Spinal cord (tissue), 10 donors: Measurements from ENCODE around the gene ATP6V0A4. TPM values are rescaled to one million over a fixed set of nuclear protein-coding genes. Genes with fewer than 3 reads are reported as not detected.
"Not testable (repeated sequence)": the region's sequence is repeated elsewhere in the genome, so short reads cannot be mapped to it uniquely, and the experiment has no call there.

ENCODE experiments used
- DNase-seq, 6 donors: peaks; one replicate each; pipeline versions ENCODE4 v3.0.0 to v3.0.0-alpha.2; 2013 to 2015; ENCODE audit warnings: low spot score in 6 of 6, low read depth in 4 of 6
- H3K27ac ChIP-seq: one replicate; pipeline ENCODE4 v1.5.1; 2013; ENCODE audit warnings: low read depth, low read length, control low read depth
- H3K27me3 ChIP-seq: one replicate; pipeline ENCODE4 v1.6.1; 2013; ENCODE audit warnings: low read length; ENCODE audit not compliant: control insufficient read depth, insufficient read depth
- H3K36me3 ChIP-seq: one replicate; pipeline ENCODE4 v1.6.1; 2013; ENCODE audit warnings: low read length; ENCODE audit not compliant: control insufficient read depth, insufficient read depth
- H3K4me1 ChIP-seq: one replicate; pipeline ENCODE4 v1.6.1; 2013; ENCODE audit warnings: low read length; ENCODE audit not compliant: control insufficient read depth, insufficient read depth
- H3K4me3 ChIP-seq: one replicate; pipeline ENCODE4 v1.5.1; 2013; ENCODE audit warnings: low read depth, low read length, control low read depth
- H3K9me3 ChIP-seq: one replicate; pipeline ENCODE4 v1.6.1; 2013; ENCODE audit warnings: low read length; ENCODE audit not compliant: control insufficient read depth, insufficient read depth
- WGBS: methylation state at CpG from one replicate; pipeline ENCODE4 v1.1.5; 2013; ENCODE audit warnings: missing lambda C conversion rate; ENCODE audit not compliant: insufficient coverage; 5-methylcytosine and 5-hydroxymethylcytosine counted together
- polyA plus RNA-seq, 2 donors: library from polyadenylated mRNA; unstranded; fragments of 120-200 nt; gene quantifications; one replicate each; pipeline ENCODE4 v1.2.1, GENCODE V29; 2013; ENCODE audit not compliant: insufficient read length in 2 of 2
- total RNA-seq, 2 donors: library from RNA; depleted of rRNA in 1 of 2; stranded (reverse); fragments of 120-200 nt in 1 of 2; fragments of >200 nt in 1 of 2; gene quantifications; one replicate each; pipeline versions ENCODE4 v1.2.3 to v1.2.4, GENCODE V29; 2013 to 2014
- donor health status: healthy.

ATP6V0A4 gene
- total and polyA plus RNA-seq, 4 donors, result 1.3 to 2.6 (median 1.9) TPM

DNA sequence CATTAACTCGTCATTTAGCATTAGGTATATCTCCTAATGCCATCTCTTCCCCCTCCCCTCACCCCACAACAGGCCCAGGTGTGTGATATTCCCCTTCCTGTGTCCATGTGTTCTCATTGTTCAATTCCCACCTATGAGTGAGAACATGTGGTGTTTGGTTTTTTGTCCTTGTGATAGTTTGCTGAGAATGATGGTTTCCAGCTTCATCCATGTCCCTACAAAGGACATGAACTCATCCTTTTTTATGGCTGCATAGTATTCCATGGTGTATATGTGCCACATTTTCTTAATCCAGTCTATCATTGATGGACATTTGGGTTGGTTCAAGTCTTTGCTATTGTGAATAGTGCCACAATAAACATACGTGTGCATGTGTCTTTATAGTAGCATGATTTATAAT, 13.3 kb upstream of the ATP6V0A4 start:
- not testable (repeated sequence) for H3K9me3 ChIP-seq, H3K27ac ChIP-seq, DNase-seq, H3K36me3 ChIP-seq, H3K4me3 ChIP-seq, H3K4me1 ChIP-seq, H3K27me3 ChIP-seq
- no CpG with 5 or more reads among the region's 2 CpGs for WGBS

DNA sequence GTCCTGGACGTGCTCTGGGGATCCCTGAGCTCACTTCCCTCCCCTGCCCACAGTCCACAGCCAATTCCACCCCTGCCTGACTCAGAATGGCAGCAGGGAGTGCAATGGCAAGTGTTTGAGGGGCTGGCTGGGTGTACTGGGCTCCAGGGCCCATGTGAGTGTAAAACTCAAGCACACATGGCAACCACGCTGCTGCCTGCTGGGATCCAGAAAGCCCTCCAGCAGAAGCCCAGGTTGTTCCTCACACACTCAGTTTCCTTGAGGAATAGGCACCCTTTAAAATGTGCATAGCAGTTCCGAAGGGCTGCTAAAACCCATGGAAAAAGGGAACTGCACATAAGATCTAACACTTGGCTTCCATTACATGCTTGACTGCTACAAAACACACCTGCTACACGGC, 11.3 kb upstream of the ATP6V0A4 start:
- WGBS, result 100% methylated on average over 2 of the region's 4 CpGs
- no peak overlapping the region for H3K4me3 ChIP-seq
- DNase-seq, result peak in 1 of 6 donors; percentile 32
- H3K36me3 ChIP-seq, result no peaks in the 10 kb centered on the region
- no peaks in the 10 kb centered on the region for H3K9me3 ChIP-seq
- H3K27ac ChIP-seq, result no peak overlapping the region
- no peaks in the 10 kb centered on the region for H3K4me1 ChIP-seq
- no peaks in the 10 kb centered on the region for H3K27me3 ChIP-seq

DNA sequence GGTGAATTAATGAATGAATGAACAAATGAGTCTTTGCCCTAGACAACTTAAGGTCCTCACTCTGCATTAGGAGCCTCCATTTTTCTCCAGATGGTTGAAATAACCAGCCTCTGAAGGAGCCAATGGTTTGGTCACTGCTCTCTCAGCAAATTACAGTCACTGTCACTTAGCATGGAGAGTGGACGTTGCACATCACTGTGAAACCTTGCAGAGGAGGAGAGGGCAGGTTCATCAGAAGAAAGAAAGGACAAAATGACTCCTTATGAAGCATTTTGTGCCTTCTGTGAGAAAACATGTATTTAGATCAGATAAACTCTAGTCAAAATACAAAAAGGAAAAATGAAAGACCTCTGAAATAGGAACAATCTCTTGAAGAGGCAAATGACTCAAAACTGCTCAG, 6.6 kb upstream of the ATP6V0A4 start:
- WGBS, result no CpG with 5 or more reads among the region's 1 CpG

DNA sequence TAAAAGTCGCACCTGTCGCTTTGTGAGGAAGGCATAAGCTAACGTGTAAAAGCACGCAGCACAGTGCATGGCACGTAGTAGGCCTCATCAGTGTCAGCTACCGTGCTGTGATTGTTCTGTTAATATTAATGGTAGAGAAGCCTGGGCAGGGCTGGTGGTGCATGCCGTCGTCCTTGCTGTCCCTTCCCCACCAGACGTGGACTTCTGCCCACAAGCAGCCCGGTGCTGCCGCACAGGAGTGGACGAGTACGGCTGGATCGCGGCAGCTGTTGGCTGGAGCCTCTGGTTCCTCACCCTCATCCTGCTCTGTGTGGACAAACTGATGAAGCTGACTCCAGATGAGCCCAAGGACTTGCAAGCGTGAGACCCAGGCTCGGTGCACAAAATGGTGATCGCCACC, 4.7 kb upstream of the ATP6V0A4 start:
- no peak for DNase-seq
- Histone ChIP-seq H3K27me3 (no peaks in the 10 kb centered on the region), H3K27ac (no peak overlapping the region), H3K36me3 (no peaks in the 10 kb centered on the region), H3K4me1 (no peaks in the 10 kb centered on the region), H3K4me3 (no peak overlapping the region), H3K9me3 (no peaks in the 10 kb centered on the region)
- 93% methylated on average over 12 of the region's 18 CpGs for WGBS

More for the DNA sequence above, 6.6 kb upstream of the ATP6V0A4 start:
- no peaks in the 10 kb centered on the region for H3K36me3 ChIP-seq
- H3K4me3 ChIP-seq, result no peak overlapping the region
- no peaks in the 10 kb centered on the region for H3K4me1 ChIP-seq
- no peaks in the 10 kb centered on the region for H3K27me3 ChIP-seq
- H3K9me3 ChIP-seq, result no peaks in the 10 kb centered on the region
- H3K27ac ChIP-seq, result no peak overlapping the region
- no peak for DNase-seq

DNA sequence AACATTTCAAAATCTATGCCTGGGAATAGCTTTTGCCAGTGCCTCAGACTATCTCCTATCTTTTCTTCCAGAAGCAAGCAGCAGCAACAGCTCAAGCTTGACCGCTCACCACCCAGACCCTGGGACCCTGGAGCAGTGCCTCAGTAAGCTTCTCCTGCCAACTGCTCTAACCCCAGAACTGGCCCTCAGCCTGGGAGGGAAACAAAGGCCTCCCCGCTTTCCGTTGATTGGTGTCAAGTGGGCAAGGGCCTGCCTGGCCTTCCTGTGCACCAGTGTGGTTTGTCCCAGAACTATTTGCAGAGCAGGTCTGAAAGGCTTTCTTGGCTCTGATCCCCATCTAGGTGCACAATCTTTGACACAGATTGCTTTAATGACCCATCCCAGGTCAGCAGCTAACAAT, 3.3 kb upstream of the ATP6V0A4 start:
- WGBS, result 86% methylated on average over 1 of the region's 3 CpGs
- DNase-seq, result no peak

DNA sequence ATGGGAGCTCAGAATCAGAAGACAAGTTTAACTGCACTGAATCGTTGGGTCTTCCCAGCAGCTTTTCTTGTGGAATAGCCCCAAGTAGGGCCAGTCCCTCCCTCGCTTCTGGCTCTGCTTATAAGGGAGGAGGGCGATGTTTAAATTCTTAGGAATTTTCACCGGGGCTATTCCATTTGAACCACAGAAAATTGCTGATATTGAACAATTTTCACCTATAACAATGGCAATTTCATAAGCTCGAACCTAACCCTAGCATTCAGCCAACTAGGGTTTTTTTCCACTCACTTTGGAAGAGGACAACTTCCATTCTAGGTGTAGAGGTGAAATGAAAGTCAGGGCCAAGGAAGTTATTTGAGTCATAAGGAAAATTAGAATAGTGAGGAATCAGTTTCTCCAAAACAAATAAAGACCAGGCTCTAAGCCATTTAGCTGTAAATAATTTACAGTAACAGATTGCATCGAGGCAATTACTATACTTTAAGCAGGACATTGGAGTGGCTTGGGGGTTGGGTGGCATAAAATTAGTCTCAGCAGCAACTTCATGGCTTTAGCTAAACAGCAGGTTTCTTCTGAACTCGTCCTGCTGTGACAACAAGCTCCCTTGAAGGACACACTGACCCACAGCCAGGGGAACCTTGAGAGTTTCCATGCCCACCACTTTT, 1.5 kb upstream of the ATP6V0A4 start:
- Histone ChIP-seq H3K4me3 (no peak overlapping the region), H3K9me3 (no peaks in the 10 kb centered on the region), H3K36me3 (no peaks in the 10 kb centered on the region), H3K27ac (no peak overlapping the region), H3K27me3 (no peaks in the 10 kb centered on the region), H3K4me1 (no peaks in the 10 kb centered on the region)
- no peak for DNase-seq
- WGBS, result 44% methylated on average over 1 of the region's 7 CpGs

More for the DNA sequence above, 3.3 kb upstream of the ATP6V0A4 start:
- H3K27me3 ChIP-seq, result no peaks in the 10 kb centered on the region
- no peak overlapping the region for H3K27ac ChIP-seq
- H3K4me3 ChIP-seq, result no peak overlapping the region
- H3K4me1 ChIP-seq, result no peaks in the 10 kb centered on the region
- H3K36me3 ChIP-seq, result no peaks in the 10 kb centered on the region
- no peaks in the 10 kb centered on the region for H3K9me3 ChIP-seq

DNA sequence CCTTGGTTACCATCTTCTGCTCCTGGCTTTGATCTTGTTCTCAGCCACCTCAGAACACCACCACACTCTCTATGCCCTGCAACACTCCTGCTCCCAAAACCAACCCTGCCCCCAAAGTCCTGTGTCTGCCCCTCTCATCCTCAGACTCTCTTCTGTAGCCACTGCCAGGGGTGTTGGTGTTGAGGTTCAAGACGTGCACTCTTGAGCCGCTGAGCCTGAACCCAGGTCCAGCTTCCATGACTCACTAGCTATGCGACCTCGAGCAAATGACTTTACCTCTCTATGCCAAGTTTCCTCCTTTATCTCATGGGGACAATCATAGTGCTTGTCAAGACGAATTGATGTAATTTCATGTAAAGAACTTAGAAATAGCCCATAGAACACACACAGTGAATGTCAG, 840 bp upstream of the ATP6V0A4 start:
- no peak overlapping the region for H3K4me3 ChIP-seq
- no peak for DNase-seq
- H3K27me3 ChIP-seq, result no peaks in the 10 kb centered on the region
- no peak overlapping the region for H3K27ac ChIP-seq
- H3K36me3 ChIP-seq, result no peaks in the 10 kb centered on the region
- H3K9me3 ChIP-seq, result no peaks in the 10 kb centered on the region
- no peaks in the 10 kb centered on the region for H3K4me1 ChIP-seq
- WGBS, result no CpG with 5 or more reads among the region's 5 CpGs

DNA sequence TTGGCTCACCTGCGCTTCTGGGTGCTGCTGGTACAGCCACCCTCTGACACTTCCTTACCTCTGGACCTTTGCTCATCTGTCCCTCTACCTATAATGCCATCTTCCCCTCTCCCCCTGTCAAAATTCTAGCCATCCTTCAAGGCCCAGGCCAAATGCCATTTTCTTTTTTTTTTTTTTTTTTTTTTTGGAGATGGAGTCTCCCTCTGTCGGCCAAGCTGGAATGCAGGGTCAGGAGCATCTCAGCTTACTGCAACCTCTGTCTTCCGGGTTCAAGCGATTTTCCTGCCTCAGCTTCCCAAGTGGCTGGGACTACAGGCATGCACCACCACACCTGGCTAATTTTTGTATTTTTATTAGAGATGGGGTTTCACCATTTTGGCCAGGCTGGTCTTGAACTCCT, 950 bp downstream of the ATP6V0A4 start:
- 33% methylated on average over 1 of the region's 4 CpGs for WGBS
- H3K36me3 ChIP-seq, H3K27ac ChIP-seq, H3K4me3 ChIP-seq, DNase-seq, H3K27me3 ChIP-seq, H3K9me3 ChIP-seq, H3K4me1 ChIP-seq: not testable (repeated sequence)

DNA sequence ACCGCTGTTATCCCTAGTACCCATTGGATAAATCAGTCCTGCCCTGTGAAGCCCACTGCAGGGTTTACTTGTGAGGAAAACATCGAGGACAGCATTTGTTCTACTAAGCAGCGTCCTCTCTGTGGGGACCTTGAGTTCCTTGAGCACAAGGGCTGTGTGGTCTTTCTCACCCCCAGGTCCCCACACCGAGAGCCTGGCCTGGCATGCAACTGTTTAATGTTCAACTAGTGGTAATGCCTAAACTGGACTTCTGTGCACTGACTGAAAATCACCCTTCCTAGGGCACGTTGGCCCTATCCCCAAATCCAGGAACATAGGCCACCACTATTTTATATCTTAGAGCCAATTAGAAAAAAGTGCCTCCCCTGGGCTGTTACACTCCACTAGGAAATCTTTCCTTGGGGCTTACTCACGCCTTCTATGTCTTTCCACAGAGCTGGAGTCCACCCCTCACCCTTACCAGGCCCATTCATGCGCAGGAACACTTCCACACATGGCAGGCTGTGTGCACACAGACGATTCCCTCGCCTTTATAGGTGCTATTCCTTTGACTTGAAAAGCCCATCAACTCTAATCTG, 1.9 kb downstream of the ATP6V0A4 start:
- Histone ChIP-seq H3K36me3 (no peaks in the 10 kb centered on the region), H3K4me3 (no peak overlapping the region), H3K27me3 (no peaks in the 10 kb centered on the region), H3K27ac (no peak overlapping the region), H3K4me1 (no peaks in the 10 kb centered on the region), H3K9me3 (no peaks in the 10 kb centered on the region)
- WGBS, result 99% methylated on average over 7 of the region's 9 CpGs
- DNase-seq, result no peak
